ENCODE measurements around the gene TLK2. TPM values are rescaled to one million over a fixed set of nuclear protein-coding genes. Genes with fewer than 3 reads are reported as not detected.
A peak's percentile ranks its signal among the peaks of the same experiment; 100 is the strongest.
"Not testable (repeated sequence)": the region's sequence is repeated elsewhere in the genome, so short reads cannot be mapped to it uniquely, and the experiment has no call there.

Gene TLK2
- polyA plus RNA-seq, 1 of the 3 experiments (the other 2 are of a cell fraction), result 51.9 TPM

- H3K27ac ChIP-seq (ENCODE audit: low read depth in 2 of 2, low read length in 1 of 2); POLR2A ChIA-PET; H3K9ac ChIP-seq; DNase-seq; H2AFZ ChIP-seq (ENCODE audit: low read depth); H3K4me1 ChIP-seq (ENCODE audit: control insufficient read depth in 1 of 2, insufficient read depth in 2 of 2, low read depth in 1 of 2, low read length in 1 of 2); H3K27me3 ChIP-seq (ENCODE audit: insufficient read depth); H3F3A ChIP-seq (replicated peaks; ENCODE audit: insufficient read depth); H3K4me2 ChIP-seq; H3K9me2 ChIP-seq; H3K9me3 ChIP-seq; H3K4me3 ChIP-seq (ENCODE audit: low read depth in 2 of 2, low read length in 1 of 2): not testable (repeated sequence)
- peaks cover 14% of the 10 kb centered on the region; the same call in 1 of the 2 replicates for H4K20me1 ChIP-seq (ENCODE audit: insufficient read depth)
- WGBS (ENCODE audit: low lambda C conversion rate), result 95% methylated on average over 4 of the region's 4 CpGs
- peaks cover 88% of the 10 kb centered on the region for H3K79me2 ChIP-seq (ENCODE audit: insufficient read depth)
- CTCF ChIA-PET, result interaction anchor here (0.6 kb wide), 1 partner anchor 12 kb away, joined by 3 read pairs; no protein-coding TSS in a partner anchor
- H3K36me3 ChIP-seq (replicated peaks in 1 of 2; ENCODE audit: control insufficient read depth in 1 of 2, insufficient read depth in 2 of 2, low read length in 1 of 2), result peaks cover 21 to 51% of the 10 kb centered on the region in 2 experiments
Observed at GRCh38 chr17:62541073-62541472, 62.4 kb downstream of the TLK2 start.

- DNase-seq; CTCF ChIA-PET; H3K9ac ChIP-seq; H3K4me3 ChIP-seq (ENCODE audit: low read depth in 2 of 2, low read length in 1 of 2); H3K4me2 ChIP-seq; H3F3A ChIP-seq (replicated peaks; ENCODE audit: insufficient read depth); H3K27me3 ChIP-seq (ENCODE audit: insufficient read depth); H3K9me3 ChIP-seq; H3K4me1 ChIP-seq (ENCODE audit: control insufficient read depth in 1 of 2, insufficient read depth in 2 of 2, low read depth in 1 of 2, low read length in 1 of 2); H3K27ac ChIP-seq (ENCODE audit: low read depth in 2 of 2, low read length in 1 of 2); H3K9me2 ChIP-seq; H2AFZ ChIP-seq (ENCODE audit: low read depth); POLR2A ChIA-PET: not testable (repeated sequence)
- peaks cover 90% of the 10 kb centered on the region for H3K79me2 ChIP-seq (ENCODE audit: insufficient read depth)
- peaks cover 7 to 47% of the 10 kb centered on the region in 2 experiments for H3K36me3 ChIP-seq (replicated peaks in 1 of 2; ENCODE audit: control insufficient read depth in 1 of 2, insufficient read depth in 2 of 2, low read length in 1 of 2)
- H4K20me1 ChIP-seq (ENCODE audit: insufficient read depth), result peaks cover 14% of the 10 kb centered on the region; the same call in 1 of the 2 replicates
- 95% methylated on average over 3 of the region's 3 CpGs for WGBS (ENCODE audit: low lambda C conversion rate)
Observed at GRCh38 chr17:62543278-62543775, 64.7 kb downstream of the TLK2 start.

- DNase-seq; H3K4me3 ChIP-seq (ENCODE audit: low read depth in 2 of 2, low read length in 1 of 2); H3K9me2 ChIP-seq; H3K4me1 ChIP-seq (ENCODE audit: control insufficient read depth in 1 of 2, insufficient read depth in 2 of 2, low read depth in 1 of 2, low read length in 1 of 2); H3K9me3 ChIP-seq; H3K9ac ChIP-seq; POLR2A ChIA-PET; CTCF ChIA-PET; H3K27me3 ChIP-seq (ENCODE audit: insufficient read depth); H3K27ac ChIP-seq (ENCODE audit: low read depth in 2 of 2, low read length in 1 of 2); H2AFZ ChIP-seq (ENCODE audit: low read depth); H3K4me2 ChIP-seq: not testable (repeated sequence)
- 88% methylated on average over 5 of the region's 5 CpGs for WGBS (ENCODE audit: low lambda C conversion rate)
- H3K79me2 ChIP-seq (ENCODE audit: insufficient read depth), result peaks cover 91% of the 10 kb centered on the region
- H3F3A ChIP-seq (replicated peaks; ENCODE audit: insufficient read depth), result peaks cover 11% of the 10 kb centered on the region
- H4K20me1 ChIP-seq (ENCODE audit: insufficient read depth), result peaks cover 13% of the 10 kb centered on the region; the same call in 1 of the 2 replicates
- H3K36me3 ChIP-seq (replicated peaks in 1 of 2; ENCODE audit: control insufficient read depth in 1 of 2, insufficient read depth in 2 of 2, low read length in 1 of 2), result peaks cover 2 to 50% of the 10 kb centered on the region in 2 experiments
Observed at GRCh38 chr17:62546066-62546465, 67.4 kb downstream of the TLK2 start.

GRCh38 chr17:62552851-62553659 lies 74.4 kb downstream of the TLK2 start:
- H3K9ac ChIP-seq, result peak overlapping the region; percentile 26; the same call in 1 of the 2 replicates
- H3K4me1 ChIP-seq (ENCODE audit: control insufficient read depth in 1 of 2, insufficient read depth in 2 of 2, low read depth in 1 of 2, low read length in 1 of 2); H4K20me1 ChIP-seq (ENCODE audit: insufficient read depth); DNase-seq; H3K9me3 ChIP-seq; H3K9me2 ChIP-seq; H3K27me3 ChIP-seq (ENCODE audit: insufficient read depth); POLR2A ChIA-PET; H2AFZ ChIP-seq (ENCODE audit: low read depth): not testable (repeated sequence)
- H3K79me2 ChIP-seq (ENCODE audit: insufficient read depth), result peaks cover 75% of the 10 kb centered on the region
- peak overlapping the region in 1 of 2 experiments; percentile 34; a peak in 2 of 4 replicates for H3K27ac ChIP-seq (ENCODE audit: low read depth in 2 of 2, low read length in 1 of 2)
- WGBS (ENCODE audit: low lambda C conversion rate), result 4% methylated on average over 4 of the region's 4 CpGs
- H3K4me2 ChIP-seq, result peak overlapping the region; percentile 67
- H3F3A ChIP-seq (replicated peaks; ENCODE audit: insufficient read depth), result peaks cover 18% of the 10 kb centered on the region
- peak overlapping the region; percentile 15 to 57; a peak in 2 of 4 replicates for H3K4me3 ChIP-seq (ENCODE audit: low read depth in 2 of 2, low read length in 1 of 2)
- H3K36me3 ChIP-seq (replicated peaks in 1 of 2; ENCODE audit: control insufficient read depth in 1 of 2, insufficient read depth in 2 of 2, low read length in 1 of 2), result peaks cover 0 to 48% of the 10 kb centered on the region in 2 experiments
- CTCF ChIA-PET, result interaction anchor here (0.6 to 1.2 kb wide), 26 partner anchors 9 to 865 kb away, joined by 3 to 8 read pairs (median 3); no protein-coding TSS in a partner anchor
- TF ChIP-seq CTCF (IDR thresholded peaks at IDR 0.05) (peak; percentile 89), RAD21 (IDR thresholded peaks at IDR 0.05; ENCODE audit: low read length) (peak; percentile 54), MAX (IDR thresholded peaks at IDR 0.05; ENCODE audit: low read depth) (0 out of 2 replicates have a peak, but pooled peaks have one; percentile 19)

- CTCF ChIA-PET, result interaction anchor here (1.8 to 2.0 kb wide), 2 partner anchors 115 to 135 kb away, joined by 4 to 5 read pairs; no protein-coding TSS in a partner anchor
- H2AFZ ChIP-seq (ENCODE audit: low read depth); H3K9me3 ChIP-seq; H3K9me2 ChIP-seq; H4K20me1 ChIP-seq (ENCODE audit: insufficient read depth); DNase-seq; H3K4me2 ChIP-seq; H3K9ac ChIP-seq; H3K27ac ChIP-seq (ENCODE audit: low read depth in 2 of 2, low read length in 1 of 2); H3K4me3 ChIP-seq (ENCODE audit: low read depth in 2 of 2, low read length in 1 of 2); H3K4me1 ChIP-seq (ENCODE audit: control insufficient read depth in 1 of 2, insufficient read depth in 2 of 2, low read depth in 1 of 2, low read length in 1 of 2); POLR2A ChIA-PET; H3K27me3 ChIP-seq (ENCODE audit: insufficient read depth): not testable (repeated sequence)
- H3F3A ChIP-seq (replicated peaks; ENCODE audit: insufficient read depth), result peaks cover 27% of the 10 kb centered on the region
- peaks cover 77% of the 10 kb centered on the region for H3K79me2 ChIP-seq (ENCODE audit: insufficient read depth)
- H3K36me3 ChIP-seq (replicated peaks in 1 of 2; ENCODE audit: control insufficient read depth in 1 of 2, insufficient read depth in 2 of 2, low read length in 1 of 2), result peaks cover 0 to 62% of the 10 kb centered on the region in 2 experiments
- 98% methylated on average over 5 of the region's 5 CpGs for WGBS (ENCODE audit: low lambda C conversion rate)
Observed at GRCh38 chr17:62557532-62557931, 78.9 kb downstream of the TLK2 start.

Measured in SK-N-SH (cell line).